NCI-H128 (cell line): ENCODE data around the gene ETFBKMT.
A peak's percentile ranks its signal among the peaks of the same experiment; 100 is the strongest.

ENCODE experiments used
- DNase-seq: peaks from one replicate; lab custom pipeline; 2025; ENCODE audit not compliant: unreplicated experiment; lab: John Stamatoyannopoulos, UW

ETFBKMT gene

GRCh38 chr12:31659087-31659942 lies at the start of gene ETFBKMT:
TSS of gene ETFBKMT (plus strand) at chr12:31659688. CDS start at chr12:31661954, 2,266 bp downstream.
- peak; percentile 80 for DNase-seq

DNA sequence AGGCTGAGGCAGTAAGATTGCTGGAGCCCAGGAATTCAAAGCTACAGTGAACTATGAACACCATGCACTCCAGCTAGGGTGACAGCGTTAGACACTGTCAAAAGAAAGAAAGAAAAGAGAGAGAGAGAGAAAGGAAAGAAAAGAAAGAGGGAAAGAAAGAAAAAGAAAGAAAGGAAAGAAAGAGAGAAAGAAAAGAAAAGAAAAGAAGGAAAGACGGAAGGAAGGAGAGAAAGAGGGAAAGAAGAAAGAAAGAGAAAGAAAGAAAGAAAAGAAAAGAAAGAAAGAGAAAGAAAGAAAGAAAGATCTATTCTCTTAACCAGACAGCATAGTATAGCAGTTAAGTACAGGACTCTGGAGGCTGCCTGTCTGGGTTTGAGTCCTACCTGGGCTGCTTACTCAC lies 46.7 kb upstream of the ETFBKMT start:
- no peak for DNase-seq

GRCh38 chr12:31618228-31619025 lies 41.1 kb upstream of the ETFBKMT start:
- no peak for DNase-seq

DNA sequence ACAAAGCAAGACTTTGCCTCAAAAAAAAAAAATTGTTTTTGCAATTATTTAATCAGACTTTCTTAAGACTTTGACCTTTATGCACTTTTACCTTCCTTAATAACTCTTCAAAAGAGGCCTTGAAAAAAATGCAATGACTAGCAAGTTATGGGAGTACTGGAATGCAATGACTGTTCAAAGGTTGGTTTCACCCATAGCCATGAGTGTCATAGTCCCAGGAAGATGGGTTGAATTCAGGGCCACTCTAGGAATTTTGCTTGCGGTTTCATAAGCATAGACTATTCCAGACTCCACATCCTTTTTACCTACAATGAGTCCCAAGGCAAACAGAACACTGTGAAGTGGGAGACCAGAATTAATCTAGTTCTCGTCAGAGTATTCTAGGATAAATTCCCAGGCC lies 39.2 kb upstream of the ETFBKMT start:
- no peak for DNase-seq

GRCh38 chr12:31622038-31622437 lies 37.5 kb upstream of the ETFBKMT start:
- DNase-seq: no peak

- DNase-seq: no peak
These were observed 33.1 kb upstream of the ETFBKMT start for GRCh38 chr12:31626270-31626995.

DNA sequence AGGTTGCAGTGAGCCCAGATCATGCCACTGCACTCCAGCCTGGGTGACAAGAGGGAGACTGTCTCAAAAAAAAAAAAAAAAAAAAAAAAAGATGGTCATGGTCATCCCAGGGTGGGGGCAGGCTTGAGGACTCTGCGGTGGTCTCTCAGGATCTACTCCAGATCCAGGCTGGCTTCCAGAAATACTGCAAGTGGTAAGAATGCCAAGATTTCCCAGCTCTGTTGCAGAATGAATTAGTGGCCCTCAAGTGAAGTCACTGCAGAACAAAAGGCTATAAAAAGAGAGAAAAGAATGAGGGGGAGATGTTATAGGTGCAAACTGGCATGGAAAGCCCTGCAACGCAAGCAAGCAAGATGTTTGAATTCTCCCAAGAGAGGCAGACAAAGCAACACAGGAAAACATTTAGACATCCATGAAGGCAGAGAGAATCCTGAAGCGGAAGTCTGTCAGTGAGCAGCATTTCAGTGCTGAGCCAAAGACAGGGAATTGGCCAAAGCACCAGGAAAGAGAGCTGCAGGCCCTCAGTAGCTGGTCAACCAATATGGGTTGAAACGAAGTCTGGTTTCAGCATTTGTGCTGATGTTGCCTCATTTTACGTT lies 31.9 kb upstream of the ETFBKMT start:
- DNase-seq: no peak

DNA sequence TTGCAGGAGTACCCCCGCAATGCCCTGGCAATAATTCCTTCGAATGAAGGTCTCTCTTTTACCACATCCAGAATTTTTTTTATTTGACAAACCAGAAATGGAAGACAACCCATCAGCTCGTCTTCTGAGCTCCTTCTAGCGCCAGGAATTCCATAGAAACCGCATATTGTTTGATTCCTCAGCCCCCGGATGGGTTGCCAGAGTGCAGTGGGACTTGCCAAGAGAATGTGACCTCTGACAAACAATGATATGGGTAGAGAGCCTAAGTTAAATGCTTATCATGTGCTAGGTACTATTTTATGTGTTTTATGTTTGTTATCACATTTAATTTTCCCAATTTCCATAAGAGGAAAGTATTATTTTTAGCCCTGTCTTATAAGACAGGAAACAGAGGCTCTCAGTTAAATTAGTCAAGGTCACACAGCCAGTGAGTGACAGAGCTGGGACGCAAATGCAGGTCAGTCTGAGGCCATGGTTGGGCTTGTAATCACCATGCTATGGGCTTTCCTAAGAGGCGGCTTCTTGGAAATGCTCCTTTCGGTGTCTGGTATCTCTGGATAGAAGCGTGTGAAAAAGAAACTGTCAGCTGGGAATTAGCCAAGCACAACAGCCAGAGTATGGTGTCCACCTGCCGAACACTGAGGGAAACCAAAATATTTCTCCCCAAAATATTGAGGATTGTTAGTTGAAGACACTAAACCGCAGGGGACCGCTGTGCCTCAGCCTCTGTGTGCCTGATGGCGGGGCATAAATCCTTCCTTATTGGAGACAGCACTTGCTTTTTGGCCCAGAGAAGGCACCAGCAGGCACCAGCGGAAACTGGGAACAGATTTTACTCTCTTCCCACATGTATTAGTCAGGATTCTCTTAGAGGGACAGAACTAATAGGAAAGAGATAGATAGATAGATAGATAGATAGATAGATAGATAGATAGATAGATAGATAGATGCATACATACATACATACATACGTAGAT lies 29.4 kb upstream of the ETFBKMT start:
- DNase-seq: no peak

- DNase-seq: no peak
These were observed 28.3 kb upstream of the ETFBKMT start for GRCh38 chr12:31631023-31631724.

DNA sequence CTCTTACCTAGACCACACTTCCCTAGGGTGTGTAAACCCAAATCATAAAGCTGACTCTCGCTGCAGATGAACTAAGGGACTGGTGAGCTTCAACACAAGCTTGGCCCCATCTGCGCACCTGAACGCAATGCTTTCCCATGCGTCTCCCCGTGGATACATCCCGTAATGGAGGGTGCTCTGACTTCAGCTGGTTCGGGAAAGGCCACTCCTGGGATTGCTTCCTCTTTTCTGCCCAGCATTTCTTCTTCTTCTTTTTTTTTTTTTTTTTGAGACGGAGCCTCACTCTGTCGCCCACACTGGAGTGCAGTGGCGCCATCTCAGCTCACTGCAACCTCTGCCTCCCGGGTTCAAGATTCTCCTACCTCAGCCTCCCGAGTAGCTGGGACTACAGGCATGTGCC lies 27.7 kb upstream of the ETFBKMT start:
- no peak for DNase-seq

DNA sequence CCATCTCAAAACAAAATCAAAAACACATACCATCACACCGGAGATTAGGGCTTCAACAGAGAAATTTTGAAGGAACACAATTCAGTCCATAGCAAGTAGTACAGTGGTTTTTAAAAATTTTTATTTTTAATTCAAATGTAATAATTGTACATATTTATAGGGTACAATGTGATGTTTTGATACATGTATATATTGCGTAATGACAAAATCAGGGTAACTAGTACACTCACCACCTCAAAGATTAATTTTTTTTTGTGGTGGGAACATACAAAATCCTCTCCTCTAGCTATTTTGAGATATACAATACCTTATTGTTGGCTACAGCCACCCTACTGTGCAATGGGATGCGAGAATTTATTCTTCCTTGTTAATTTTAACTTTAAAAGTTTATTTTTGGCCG lies 26.0 kb upstream of the ETFBKMT start:
- DNase-seq: no peak

DNA sequence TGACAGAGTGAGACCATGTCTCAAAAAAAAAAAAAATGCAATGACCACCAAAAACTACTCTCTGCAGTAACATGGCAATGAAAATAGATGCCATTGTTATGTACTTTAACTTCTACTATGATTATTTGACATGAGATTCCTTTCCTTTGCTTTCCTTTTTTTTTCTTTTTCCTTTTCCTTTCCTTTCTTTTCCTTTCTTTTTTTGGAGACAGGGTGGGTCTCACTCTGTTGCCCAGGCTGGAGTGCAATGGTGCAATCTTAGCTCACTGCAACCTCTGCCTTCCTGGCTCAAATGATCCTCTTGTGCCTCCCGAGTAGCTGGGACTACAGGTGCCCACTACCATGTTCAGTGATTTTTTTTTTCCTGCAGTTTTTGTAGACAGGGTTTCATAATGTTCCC lies 24.9 kb upstream of the ETFBKMT start:
- DNase-seq: no peak

DNA sequence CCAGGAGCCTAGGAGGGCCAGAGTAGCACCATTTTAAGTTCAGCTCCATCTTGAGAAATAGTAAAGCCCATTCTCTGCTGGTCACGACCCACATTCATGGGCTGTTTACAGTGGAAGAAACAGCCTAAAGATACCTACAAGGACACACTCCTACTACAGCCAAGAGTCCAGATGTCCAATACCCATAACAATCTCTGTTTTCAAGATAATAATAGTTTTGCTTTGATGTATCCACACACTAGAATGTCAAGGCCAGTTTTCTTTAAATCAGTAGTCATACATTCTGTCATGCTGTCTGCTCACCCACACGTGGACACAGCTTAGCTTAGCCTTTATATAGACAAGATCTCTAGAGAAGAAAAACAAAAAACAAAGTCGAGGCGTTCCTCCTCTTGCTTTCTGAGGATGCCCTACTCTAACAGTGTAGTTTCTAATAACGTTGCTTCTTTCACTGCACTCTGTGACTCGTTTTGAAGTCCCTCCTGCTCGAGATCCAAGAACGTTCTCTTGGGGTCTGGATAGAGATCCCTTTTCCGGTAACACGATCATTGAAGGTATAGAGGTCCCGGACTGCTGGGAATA lies 17.9 kb upstream of the ETFBKMT start:
- no peak for DNase-seq

GRCh38 chr12:31644536-31644935 lies 15.0 kb upstream of the ETFBKMT start:
- no peak for DNase-seq

GRCh38 chr12:31645924-31646323 lies 13.6 kb upstream of the ETFBKMT start:
- no peak for DNase-seq

- no peak for DNase-seq
These were observed 12.4 kb upstream of the ETFBKMT start for GRCh38 chr12:31647086-31647491.

DNA sequence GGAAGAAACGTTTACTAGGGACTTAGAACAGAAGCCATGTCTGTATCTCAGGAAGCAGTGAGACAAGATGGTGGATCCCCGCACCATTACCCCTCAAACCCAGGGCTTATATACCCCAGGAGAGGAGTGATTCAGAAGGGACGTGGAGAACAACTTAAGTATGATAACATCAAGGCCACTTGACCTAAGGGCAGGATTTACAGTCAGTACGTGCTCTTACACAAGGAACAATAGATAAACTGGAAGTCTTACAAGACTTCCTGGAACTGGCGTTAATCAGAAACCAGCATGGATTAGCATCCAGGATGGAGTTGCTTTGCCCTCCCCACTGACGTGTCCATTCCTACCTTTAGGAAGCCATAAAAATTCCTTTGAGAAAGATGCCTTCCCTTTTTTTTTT lies 8.6 kb upstream of the ETFBKMT start:
- no peak for DNase-seq

DNA sequence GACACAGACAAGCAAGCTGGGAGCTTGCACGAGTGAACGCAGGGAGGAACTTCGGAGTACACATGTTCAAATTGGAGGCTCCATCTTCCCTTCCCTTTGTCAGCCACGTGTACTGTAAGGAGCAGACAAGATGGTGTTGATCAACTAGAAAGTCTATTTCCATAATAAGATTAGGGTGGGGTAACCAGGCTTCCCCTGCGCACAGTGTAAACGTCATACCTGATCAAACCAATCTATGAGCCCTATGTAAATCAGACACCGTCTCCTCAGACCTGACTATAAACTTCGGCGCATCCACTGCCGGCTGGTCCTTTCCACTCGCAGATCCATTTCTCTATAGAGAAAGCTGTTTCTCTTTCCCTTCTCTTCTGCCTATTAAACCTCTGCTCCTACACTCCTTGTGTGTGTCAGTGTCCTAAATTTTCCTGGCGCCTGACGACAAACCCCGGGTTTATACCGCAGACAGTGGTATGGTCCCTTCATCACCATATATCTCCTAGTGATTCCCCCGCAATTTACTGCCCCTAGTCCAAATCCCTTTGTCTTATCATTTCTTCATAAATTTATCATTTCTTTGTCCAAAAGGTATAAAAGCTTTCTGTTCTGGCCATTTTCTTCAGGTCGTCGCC lies 7.5 kb upstream of the ETFBKMT start:
- no peak for DNase-seq

DNA sequence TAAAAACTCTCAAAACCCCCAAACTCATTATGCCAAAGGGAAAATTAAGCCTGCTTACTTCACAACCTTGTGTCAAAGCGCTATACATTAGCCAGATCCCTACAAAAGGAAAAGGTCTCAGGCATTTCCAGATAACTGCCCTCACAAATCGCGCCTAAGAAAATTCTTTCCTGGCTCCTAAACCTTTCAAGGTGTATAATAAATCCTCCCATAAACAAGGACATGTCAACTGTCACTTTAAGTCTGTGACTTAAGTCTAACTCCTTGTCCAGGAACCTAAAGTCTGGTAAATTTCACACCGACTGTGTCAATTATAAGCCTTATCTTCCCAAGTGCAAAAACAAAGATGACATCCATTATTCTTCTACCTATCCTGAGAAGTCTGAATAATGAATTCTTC lies 4.3 kb upstream of the ETFBKMT start:
- no peak for DNase-seq
